Right ventricle myocardium superior (tissue), 1 donor: ENCODE data around the gene HACD3. TPM values are rescaled to one million over a fixed set of nuclear protein-coding genes. Genes with fewer than 3 reads are reported as not detected.

Experiments
- ATAC-seq: fragments of 200-7000 bp; cut with Tn5 transposase; one replicate; pipeline ENCODE4 v1.9.1; 2020; ENCODE audit warnings: mild to moderate bottlenecking; ENCODE audit not compliant: poor library complexity
- DNase-seq: peaks from one replicate; pipeline ENCODE4 v3.0.0-alpha.2; 2020
- intact Hi-C: fragments of 100-400 bp; cut with DNase I; formaldehyde crosslinking; loops from one replicate; pipeline ENCODE4 v1.11.2; 2022
- total RNA-seq: library from RNA; stranded (reverse); fragmentation: NEBNext Ultra II Directional; extraction: Animal tissue kit (Norgen Biotek cat#: 25700); gene quantifications from one replicate; pipeline ENCODE4 v1.2.1, GENCODE V29; 2021
- donor health status: DM: no; HTN: yes; CAD: no; lungs with severe emphysema.

Gene HACD3
- total RNA-seq, 1 donor from 2014 or later, result 8.7 TPM

- no peak for DNase-seq
- intact Hi-C loops, result no loop called here
- ATAC-seq, result no peak
Measured at GRCh38 chr15:65626856-65627255, 96.6 kb downstream of the HACD3 start.

Other genes starting within 250 kb of the HACD3 start
- 4.4 TPM for gene PARP16, start 243.6 kb upstream of the HACD3 start, total RNA-seq
- gene RNU5A-1, start 234.4 kb upstream of the HACD3 start, total RNA-seq, result not detected
- 55.4 TPM for gene RNU5B-1, start 225.8 kb upstream of the HACD3 start, total RNA-seq
- 0.40 TPM for gene IGDCC3, start 152.5 kb upstream of the HACD3 start, total RNA-seq
- gene IGDCC4, start 107.5 kb upstream of the HACD3 start, total RNA-seq, result 2.4 TPM
- 37.5 TPM for gene DPP8, start 12.8 kb upstream of the HACD3 start, total RNA-seq
- 9.8 TPM for gene INTS14, start 80.7 kb downstream of the HACD3 start, total RNA-seq
- gene SLC24A1, start 91.5 kb downstream of the HACD3 start, total RNA-seq, result 2.0 TPM